Stomach (tissue), 4 donors: ENCODE results near the gene HSPA4.

Experiments
- POLR2A ChIP-seq, 4 donors: fragments of 450-650 bp; IDR thresholded peaks; one replicate each; pipeline ENCODE4 v1.6.1; 2016; ENCODE audit warnings: antibody characterized with exemption in 4 of 4, control low read depth in 2 of 4, mild to moderate bottlenecking in 1 of 4, moderate library complexity in 1 of 4
- TF ChIP-seq, protein P1 (sequence below), 7 experiments: fragments of 450-650 bp in 4 of 7; fragments of 200-600 bp in 3 of 7; sonication (generic) in 3 of 7; IDR thresholded peaks; one replicate each; pipeline ENCODE4 v1.5.1; 2016 to 2019; ENCODE audit warnings: antibody characterized with exemption in 7 of 7, control low read depth in 2 of 7, mild to moderate bottlenecking in 1 of 7

DNA sequence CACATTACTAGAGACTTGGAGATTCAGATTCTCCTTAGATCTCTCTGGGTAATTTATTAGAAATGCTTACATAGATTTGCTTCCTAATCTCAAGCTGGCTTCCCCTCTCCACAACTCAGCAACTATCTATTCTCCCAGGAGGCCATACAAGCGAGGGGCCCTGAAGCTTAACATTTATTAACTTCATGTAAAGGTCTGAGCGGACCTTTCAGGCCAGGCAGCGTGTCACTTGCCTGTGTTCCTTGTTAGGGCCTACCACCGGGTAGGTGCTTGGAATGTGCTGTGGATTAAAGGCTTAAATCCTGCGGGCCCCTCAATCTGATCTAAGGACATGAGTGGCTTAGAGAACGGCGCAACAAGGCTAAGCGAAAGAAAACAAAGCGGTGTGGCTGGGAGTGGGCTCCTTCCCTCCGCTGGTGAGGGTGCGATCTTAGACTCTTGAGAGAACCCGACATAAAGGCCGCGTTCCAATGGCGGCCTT lies 712 bp upstream of the HSPA4 start:
- TF ChIP-seq, protein P1, sequence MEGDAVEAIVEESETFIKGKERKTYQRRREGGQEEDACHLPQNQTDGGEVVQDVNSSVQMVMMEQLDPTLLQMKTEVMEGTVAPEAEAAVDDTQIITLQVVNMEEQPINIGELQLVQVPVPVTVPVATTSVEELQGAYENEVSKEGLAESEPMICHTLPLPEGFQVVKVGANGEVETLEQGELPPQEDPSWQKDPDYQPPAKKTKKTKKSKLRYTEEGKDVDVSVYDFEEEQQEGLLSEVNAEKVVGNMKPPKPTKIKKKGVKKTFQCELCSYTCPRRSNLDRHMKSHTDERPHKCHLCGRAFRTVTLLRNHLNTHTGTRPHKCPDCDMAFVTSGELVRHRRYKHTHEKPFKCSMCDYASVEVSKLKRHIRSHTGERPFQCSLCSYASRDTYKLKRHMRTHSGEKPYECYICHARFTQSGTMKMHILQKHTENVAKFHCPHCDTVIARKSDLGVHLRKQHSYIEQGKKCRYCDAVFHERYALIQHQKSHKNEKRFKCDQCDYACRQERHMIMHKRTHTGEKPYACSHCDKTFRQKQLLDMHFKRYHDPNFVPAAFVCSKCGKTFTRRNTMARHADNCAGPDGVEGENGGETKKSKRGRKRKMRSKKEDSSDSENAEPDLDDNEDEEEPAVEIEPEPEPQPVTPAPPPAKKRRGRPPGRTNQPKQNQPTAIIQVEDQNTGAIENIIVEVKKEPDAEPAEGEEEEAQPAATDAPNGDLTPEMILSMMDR (IDR thresholded peaks at IDR 0.05): no peak
- TF ChIP-seq POLR2A (IDR thresholded peaks at IDR 0.05): no peak
